Measurements from ENCODE around the gene FBXL7.

- TF ChIP-seq CTCF (IDR thresholded peaks at IDR 0.05; ENCODE audit: low read depth, low read length, missing input control) (no peak), YY1 (IDR thresholded peaks at IDR 0.05) (no peak), HNF4A (conservative IDR thresholded peaks at IDR 0.05) (no peak), REST (IDR thresholded peaks at IDR 0.05) (no peak), SP1 (IDR thresholded peaks at IDR 0.05) (no peak), FOXA1 (IDR thresholded peaks at IDR 0.05) (no peak), RAD21 (IDR thresholded peaks at IDR 0.05) (no peak), RXRA (IDR thresholded peaks at IDR 0.05) (no peak), EGR1 (IDR thresholded peaks at IDR 0.05; ENCODE audit: low read depth in 2 of 2) (no peak), TAF1 (conservative IDR thresholded peaks at IDR 0.05) (no peak), JUND (IDR thresholded peaks at IDR 0.05) (no peak), ATF3 (IDR thresholded peaks at IDR 0.05) (no peak)
Measured at GRCh38 chr5:15762668-15763067, 262.7 kb downstream of the FBXL7 start.

All from liver (tissue), 3 donors.